Measurements from ENCODE around the gene UNC93A.
"Not testable (repeated sequence)": the region's sequence is repeated elsewhere in the genome, so short reads cannot be mapped to it uniquely, and the experiment has no call there.

Gene UNC93A

GRCh38 chr6:167247814-167248595 lies 43.1 kb upstream of the UNC93A start:
- no peak overlapping the region for H3K27ac ChIP-seq
- no peak for DNase-seq (ENCODE audit: low spot score)
- POLR2A ChIA-PET (ENCODE audit: low non-redundant PET) = no interaction called here
- CTCF ChIA-PET = interaction anchor here (0.6 kb wide), 1 partner anchor 39 kb away, joined by 3 read pairs; no protein-coding TSS in a partner anchor
- TF ChIP-seq CTCF (conservative IDR thresholded peaks at IDR 0.05; ENCODE audit: low read depth) = no peak

- POLR2A ChIA-PET (ENCODE audit: low non-redundant PET); CTCF ChIA-PET; H3K27ac ChIP-seq; DNase-seq (ENCODE audit: low spot score): not testable (repeated sequence)
Measured at GRCh38 chr6:167248878-167249455, 42.1 kb upstream of the UNC93A start.

- no peak overlapping the region for H3K27ac ChIP-seq
- ChIA-PET POLR2A (ENCODE audit: low non-redundant PET) (no interaction called here), CTCF (no interaction called here)
- TF ChIP-seq CTCF (conservative IDR thresholded peaks at IDR 0.05; ENCODE audit: low read depth) = no peak
- DNase-seq (ENCODE audit: low spot score) = no peak
Measured at GRCh38 chr6:167252271-167252670, 38.8 kb upstream of the UNC93A start.

- no peak for TF ChIP-seq CTCF (conservative IDR thresholded peaks at IDR 0.05; ENCODE audit: low read depth)
- ChIA-PET POLR2A (ENCODE audit: low non-redundant PET) (no interaction called here), CTCF (interaction anchor here (1.2 kb wide), 1 partner anchor 9 kb away, joined by 3 read pairs; no protein-coding TSS in a partner anchor)
- no peak for DNase-seq (ENCODE audit: low spot score)
- H3K27ac ChIP-seq = no peak overlapping the region
Measured at GRCh38 chr6:167255918-167256553, 35.1 kb upstream of the UNC93A start.

- no peak for DNase-seq (ENCODE audit: low spot score)
- H3K27ac ChIP-seq = no peak overlapping the region
- TF ChIP-seq CTCF (conservative IDR thresholded peaks at IDR 0.05; ENCODE audit: low read depth) = no peak
- ChIA-PET POLR2A (ENCODE audit: low non-redundant PET) (no interaction called here), CTCF (interaction anchor here (0.6 kb wide), 1 partner anchor 639 kb away, joined by 3 read pairs; no protein-coding TSS in a partner anchor)
Measured at GRCh38 chr6:167258646-167259045, 32.5 kb upstream of the UNC93A start.

GRCh38 chr6:167266057-167266829 lies 24.9 kb upstream of the UNC93A start:
- H3K27ac ChIP-seq; DNase-seq (ENCODE audit: low spot score); CTCF ChIA-PET; POLR2A ChIA-PET (ENCODE audit: low non-redundant PET): not testable (repeated sequence)

- ChIA-PET POLR2A (ENCODE audit: low non-redundant PET) (no interaction called here), CTCF (no interaction called here)
- no peak overlapping the region for H3K27ac ChIP-seq
- TF ChIP-seq CTCF (conservative IDR thresholded peaks at IDR 0.05; ENCODE audit: low read depth) = no peak
- no peak for DNase-seq (ENCODE audit: low spot score)
Measured at GRCh38 chr6:167266830-167267555, 24.1 kb upstream of the UNC93A start.

GRCh38 chr6:167267556-167267898 lies 23.6 kb upstream of the UNC93A start:
- POLR2A ChIA-PET (ENCODE audit: low non-redundant PET); CTCF ChIA-PET; DNase-seq (ENCODE audit: low spot score); H3K27ac ChIP-seq: not testable (repeated sequence)

All from RWPE1 (cell line).